ENCODE measurements around the gene BEND3. TPM values are rescaled to one million over a fixed set of nuclear protein-coding genes. Genes with fewer than 3 reads are reported as not detected.

The BEND3 gene
- total RNA-seq, 1 donor from 2014 or later = 3.1 TPM

DNA sequence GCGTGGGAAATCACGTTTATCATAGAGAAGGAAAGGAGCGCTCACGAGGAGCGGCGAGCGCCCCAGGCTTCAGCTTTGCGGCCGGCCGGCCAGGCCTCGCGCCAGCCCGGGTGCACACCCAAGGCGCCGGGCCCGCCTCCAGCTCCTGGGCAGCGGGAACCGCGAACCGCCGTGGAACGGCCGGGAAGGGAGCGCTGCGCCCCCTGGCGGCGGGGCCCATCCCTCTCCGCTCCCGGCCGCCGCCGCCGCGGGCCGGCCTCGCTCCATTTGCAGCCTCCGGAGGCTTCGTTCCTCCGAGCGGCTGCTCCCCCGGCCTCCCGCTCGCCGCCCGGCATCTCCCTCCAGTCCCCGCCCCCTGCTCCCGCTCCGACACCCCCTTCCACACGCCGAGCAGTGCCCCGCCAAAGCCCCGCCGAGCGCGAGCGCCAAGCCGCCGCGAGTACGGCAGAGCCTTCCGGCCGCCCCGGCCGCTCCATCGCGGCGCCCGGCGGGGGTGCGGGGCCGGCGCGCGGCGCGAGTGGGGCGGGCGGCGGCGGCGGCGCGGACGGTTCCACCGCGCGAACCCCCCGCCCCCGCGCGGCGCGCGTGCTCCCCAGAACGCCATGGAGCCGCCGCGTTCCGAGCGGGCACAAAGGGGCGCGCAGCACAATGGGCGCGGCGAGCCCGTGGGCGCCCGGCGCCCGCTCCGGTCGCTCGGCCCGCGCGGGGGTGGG is 946 bp downstream of the BEND3 start:
- Histone ChIP-seq H3K36me3 (no peaks in the 10 kb centered on the region), H3K4me1 (peaks cover 27% of the 10 kb centered on the region), H3K9me3 (no peaks in the 10 kb centered on the region), H3K27me3 (ENCODE audit: low read depth) (peaks cover 3% of the 10 kb centered on the region), H3K4me3 (peak overlapping the region; percentile 80), H3K27ac (no peak overlapping the region)
- intact Hi-C loops (cut with DNase I) = no loop called here
- DNase-seq = peak; percentile 92
- peak; percentile 96 to 98 for ATAC-seq
- TF ChIP-seq CTCF (IDR thresholded peaks at IDR 0.05) = peak; percentile 89

DNA sequence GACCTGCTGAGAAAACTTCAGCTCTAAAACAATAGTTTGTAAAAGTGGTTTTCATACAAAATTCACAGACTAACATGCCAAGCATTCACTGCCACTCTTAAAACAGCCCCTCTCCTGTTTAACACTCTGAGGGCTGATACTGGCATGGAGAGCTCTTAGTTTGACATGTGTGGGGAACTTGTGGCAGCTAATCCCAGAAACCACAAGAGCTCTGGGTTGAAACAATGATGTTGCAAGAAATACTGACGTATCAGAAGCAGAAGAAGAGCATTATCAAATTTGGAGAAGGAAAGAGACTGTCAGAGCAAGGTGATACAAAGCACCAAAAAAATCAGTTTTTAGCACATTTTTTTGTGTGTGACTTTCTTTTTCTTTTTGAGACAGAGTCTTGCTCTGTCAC is 5.1 kb downstream of the BEND3 start:
- H3K36me3 ChIP-seq = no peaks in the 10 kb centered on the region
- no peak for TF ChIP-seq CTCF (IDR thresholded peaks at IDR 0.05)
- H3K27me3 ChIP-seq (ENCODE audit: low read depth) = no peaks in the 10 kb centered on the region
- intact Hi-C loops (cut with DNase I) = no loop called here
- H3K4me3 ChIP-seq = no peak overlapping the region
- no peak for ATAC-seq
- no peak overlapping the region for H3K27ac ChIP-seq
- DNase-seq = no peak
- peaks cover 11% of the 10 kb centered on the region for H3K4me1 ChIP-seq
- no peaks in the 10 kb centered on the region for H3K9me3 ChIP-seq

DNA sequence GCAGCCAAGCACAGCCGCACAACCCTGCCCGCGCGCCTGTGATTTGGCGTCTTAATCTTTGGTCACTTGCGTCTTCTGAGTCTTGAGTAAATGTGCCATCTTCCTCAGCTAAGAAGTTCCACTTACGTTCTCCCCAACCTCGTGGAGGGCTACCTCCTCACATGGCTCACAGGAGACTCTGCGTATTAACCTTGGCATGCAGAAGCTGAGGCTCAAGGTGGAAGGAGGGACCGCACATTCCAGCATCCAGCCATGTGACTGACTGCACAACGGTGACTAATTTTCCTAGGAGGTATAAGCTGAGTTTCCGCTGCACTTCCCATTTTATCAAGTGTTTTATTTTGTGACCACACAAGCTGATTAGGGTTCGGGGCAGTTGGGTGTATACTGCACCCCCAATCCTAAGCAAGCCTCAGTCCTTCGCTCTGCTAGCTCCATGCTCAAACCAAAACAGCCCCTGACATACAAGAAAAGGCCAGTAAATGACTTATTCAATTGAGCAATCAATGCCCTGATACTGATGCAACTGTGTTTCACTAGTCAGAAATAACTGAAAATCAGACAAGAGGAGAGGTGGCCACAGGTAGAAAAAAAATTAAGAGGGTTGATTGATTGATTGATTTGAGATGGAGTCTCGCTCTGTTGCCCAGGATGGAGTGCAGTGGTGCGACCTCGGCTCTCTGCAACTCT is 7.0 kb downstream of the BEND3 start:
- no peak overlapping the region for H3K4me3 ChIP-seq
- peaks cover 4% of the 10 kb centered on the region for H3K4me1 ChIP-seq
- H3K27ac ChIP-seq = no peak overlapping the region
- H3K9me3 ChIP-seq = no peaks in the 10 kb centered on the region
- no peak for TF ChIP-seq CTCF (IDR thresholded peaks at IDR 0.05)
- ATAC-seq (no peak), DNase-seq (no peak)
- intact Hi-C loops (cut with DNase I) = no loop called here
- no peaks in the 10 kb centered on the region for H3K36me3 ChIP-seq
- no peaks in the 10 kb centered on the region for H3K27me3 ChIP-seq (ENCODE audit: low read depth)

DNA sequence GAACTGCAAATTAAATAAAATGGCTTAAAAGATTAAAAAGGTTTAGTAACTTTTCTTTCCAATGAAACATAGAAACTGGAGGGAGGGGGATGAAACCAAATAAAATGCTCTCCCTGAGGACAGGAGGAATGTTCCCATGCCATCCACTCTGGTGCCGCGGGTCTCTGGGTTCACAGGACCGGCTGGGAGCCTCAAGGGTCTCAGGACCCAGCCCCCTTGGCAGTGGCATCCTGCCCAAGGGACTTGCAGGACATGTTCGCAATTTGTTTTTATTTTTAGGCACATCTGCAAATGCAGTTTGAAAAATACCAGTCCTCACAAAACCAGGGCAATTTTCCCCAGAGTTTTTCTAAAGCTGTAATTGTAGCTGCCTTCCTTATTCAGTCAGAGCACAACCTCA is 7.5 kb downstream of the BEND3 start:
- Histone ChIP-seq H3K9me3 (no peaks in the 10 kb centered on the region), H3K4me3 (no peak overlapping the region), H3K4me1 (peaks cover 3% of the 10 kb centered on the region), H3K27me3 (ENCODE audit: low read depth) (no peaks in the 10 kb centered on the region), H3K36me3 (no peaks in the 10 kb centered on the region), H3K27ac (no peak overlapping the region)
- ATAC-seq = no peak
- no peak for DNase-seq
- intact Hi-C loops (cut with DNase I) = no loop called here
- TF ChIP-seq CTCF (IDR thresholded peaks at IDR 0.05) = no peak

- intact Hi-C loops (cut with DNase I) = no loop called here
- Histone ChIP-seq H3K27ac (no peak overlapping the region), H3K9me3 (no peaks in the 10 kb centered on the region), H3K36me3 (no peaks in the 10 kb centered on the region), H3K27me3 (ENCODE audit: low read depth) (no peaks in the 10 kb centered on the region), H3K4me3 (no peak overlapping the region), H3K4me1 (peaks cover 3% of the 10 kb centered on the region)
- DNase-seq = no peak
- TF ChIP-seq CTCF (IDR thresholded peaks at IDR 0.05) = no peak
- no peak for ATAC-seq
Observed at GRCh38 chr6:107106165-107106564, 9.2 kb downstream of the BEND3 start.

Data from lower lobe of right lung (tissue), 2 donors.